Right atrium auricular region (tissue), 2 donors: ENCODE measurements around the gene CD96. TPM values are rescaled to one million over a fixed set of nuclear protein-coding genes. Genes with fewer than 3 reads are reported as not detected.

ENCODE experiments used
- DNase-seq: peaks from one replicate; pipeline ENCODE4 v3.0.0-alpha.2; 2019; ENCODE audit warnings: low spot score
- H3K27ac ChIP-seq, 2 donors: fragments of 200-600 bp; sonication (generic); 1 replicate in 1 of 2; 2 replicates in 1 of 2; pipeline ENCODE4 v1.5.1; 2016 to 2019
- H3K27me3 ChIP-seq, 2 donors: fragments of 200-600 bp; sonication (generic); one replicate each; pipeline versions ENCODE4 v1.5.1 to v1.6.0; 2017 to 2019
- H3K36me3 ChIP-seq: fragments of 200-600 bp; sonication (generic); one replicate; pipeline ENCODE4 v1.5.1; 2016
- H3K4me1 ChIP-seq, 2 donors: fragments of 200-600 bp; sonication (generic); one replicate each; pipeline versions ENCODE4 v1.5.1 to v1.6.0; 2017 to 2019
- H3K4me3 ChIP-seq, 2 donors: fragments of 200-600 bp; sonication (generic); 1 replicate in 1 of 2; 2 replicates in 1 of 2; pipeline ENCODE4 v1.5.1; 2017 to 2019; ENCODE audit warnings: mild to moderate bottlenecking in 1 of 2, moderate library complexity in 1 of 2
- H3K9me3 ChIP-seq, 2 donors: fragments of 200-600 bp; sonication (generic); one replicate each; pipeline ENCODE4 v1.5.1; 2019
- CTCF ChIP-seq, 2 donors: fragments of 200-600 bp; sonication (generic); IDR thresholded peaks; one replicate each; pipeline ENCODE4 v1.5.1; 2019; ENCODE audit warnings: antibody characterized with exemption in 2 of 2
- total RNA-seq, 2 donors: library from RNA; depleted of rRNA; stranded (reverse); fragments of >200 nt; gene quantifications; one replicate each; pipeline ENCODE4 v1.1.0, GENCODE V29; 2016

CD96 gene
- total RNA-seq, 2 donors from 2014 or later, result 0.55 to 0.85 TPM

GRCh38 chr3:111609700-111610099, 67.7 kb downstream of the CD96 start:
- TF ChIP-seq CTCF (IDR thresholded peaks at IDR 0.05), result no peak
- no peak overlapping the region for H3K4me3 ChIP-seq
- no peaks in the 10 kb centered on the region for H3K36me3 ChIP-seq
- no peak for DNase-seq
- no peaks in the 10 kb centered on the region for H3K9me3 ChIP-seq
- H3K27ac ChIP-seq, result no peak overlapping the region
- no peaks in the 10 kb centered on the region for H3K4me1 ChIP-seq
- H3K27me3 ChIP-seq, result no peaks in the 10 kb centered on the region

- H3K9me3 ChIP-seq, result no peaks in the 10 kb centered on the region
- no peak overlapping the region for H3K27ac ChIP-seq
- no peak for DNase-seq
- no peaks in the 10 kb centered on the region for H3K4me1 ChIP-seq
- H3K36me3 ChIP-seq, result no peaks in the 10 kb centered on the region
- H3K27me3 ChIP-seq, result no peaks in the 10 kb centered on the region
- no peak for TF ChIP-seq CTCF (IDR thresholded peaks at IDR 0.05)
- no peak overlapping the region for H3K4me3 ChIP-seq
These were observed 68.2 kb downstream of the CD96 start for GRCh38 chr3:111610189-111610588.

- no peak for TF ChIP-seq CTCF (IDR thresholded peaks at IDR 0.05)
- no peak for DNase-seq
- Histone ChIP-seq H3K27ac (no peak overlapping the region), H3K4me3 (no peak overlapping the region), H3K4me1 (no peaks in the 10 kb centered on the region), H3K27me3 (no peaks in the 10 kb centered on the region), H3K36me3 (no peaks in the 10 kb centered on the region), H3K9me3 (no peaks in the 10 kb centered on the region)
These were observed 68.6 kb downstream of the CD96 start for GRCh38 chr3:111610612-111611054.

GRCh38 chr3:111613294-111613693, 71.3 kb downstream of the CD96 start:
- no peak overlapping the region for H3K4me3 ChIP-seq
- DNase-seq, result no peak
- H3K27me3 ChIP-seq, result no peaks in the 10 kb centered on the region
- no peaks in the 10 kb centered on the region for H3K36me3 ChIP-seq
- no peaks in the 10 kb centered on the region for H3K4me1 ChIP-seq
- TF ChIP-seq CTCF (IDR thresholded peaks at IDR 0.05), result no peak
- no peak overlapping the region for H3K27ac ChIP-seq
- no peaks in the 10 kb centered on the region for H3K9me3 ChIP-seq

GRCh38 chr3:111615880-111616279, 73.9 kb downstream of the CD96 start:
- no peak for TF ChIP-seq CTCF (IDR thresholded peaks at IDR 0.05)
- Histone ChIP-seq H3K9me3 (no peaks in the 10 kb centered on the region), H3K4me1 (no peaks in the 10 kb centered on the region), H3K27me3 (no peaks in the 10 kb centered on the region), H3K36me3 (no peaks in the 10 kb centered on the region), H3K4me3 (no peak overlapping the region), H3K27ac (no peak overlapping the region)
- no peak for DNase-seq

- no peak overlapping the region for H3K4me3 ChIP-seq
- H3K27ac ChIP-seq, result no peak overlapping the region
- no peak for TF ChIP-seq CTCF (IDR thresholded peaks at IDR 0.05)
- no peak for DNase-seq
- no peaks in the 10 kb centered on the region for H3K4me1 ChIP-seq
- H3K9me3 ChIP-seq, result no peaks in the 10 kb centered on the region
- H3K27me3 ChIP-seq, result no peaks in the 10 kb centered on the region
- H3K36me3 ChIP-seq, result no peaks in the 10 kb centered on the region
These were observed 74.6 kb downstream of the CD96 start for GRCh38 chr3:111616417-111617105.
